GM23248 (cell line): ENCODE data around the gene PPP2R3B. TPM values are rescaled to one million over a fixed set of nuclear protein-coding genes. Genes with fewer than 3 reads are reported as not detected.
"Not testable (repeated sequence)": the region's sequence is repeated elsewhere in the genome, so short reads cannot be mapped to it uniquely, and the experiment has no call there.

Experiments
- DNase-seq: peaks from one replicate; pipeline ENCODE4 v3.0.0-alpha.2; 2015
- H2AFZ ChIP-seq: fragments of 200-600 bp; sonication (generic); 2 replicates; pipeline ENCODE4 v1.6.1; 2016; ENCODE audit warnings: antibody characterized with exemption
- H3F3A ChIP-seq: fragments of 200-600 bp; sonication (generic); 2 replicates; pipeline ENCODE4 v1.6.1; 2016; ENCODE audit warnings: mild to moderate bottlenecking, antibody characterized with exemption, mixed run types; ENCODE audit not compliant: insufficient read depth
- H3K27ac ChIP-seq: fragments of 200-600 bp; sonication (generic); 2 replicates; pipeline ENCODE4 v1.5.1; 2016; ENCODE audit warnings: mild to moderate bottlenecking
- H3K27me3 ChIP-seq: fragments of 200-600 bp; sonication (generic); replicated peaks from 2 replicates; pipeline ENCODE4 v1.6.1; 2016; ENCODE audit warnings: mild to moderate bottlenecking; ENCODE audit not compliant: insufficient read depth
- H3K36me3 ChIP-seq: fragments of 200-600 bp; sonication (generic); 2 replicates; pipeline ENCODE4 v1.6.1; 2016; ENCODE audit warnings: low read depth, mild to moderate bottlenecking
- H3K4me1 ChIP-seq: fragments of 200-600 bp; sonication (generic); 2 replicates; pipeline ENCODE4 v1.6.1; 2016; ENCODE audit warnings: mild to moderate bottlenecking; ENCODE audit not compliant: insufficient read depth
- H3K4me2 ChIP-seq: fragments of 200-600 bp; sonication (generic); one replicate; pipeline ENCODE4 v1.6.1; 2016; ENCODE audit warnings: mild to moderate bottlenecking; ENCODE audit not compliant: unreplicated experiment
- H3K4me3 ChIP-seq: fragments of 200-600 bp; sonication (generic); 2 replicates; pipeline ENCODE4 v1.5.1; 2016; ENCODE audit warnings: mild to moderate bottlenecking
- H3K79me2 ChIP-seq: fragments of 200-600 bp; sonication (generic); 2 replicates; pipeline ENCODE4 v1.6.1; 2016; ENCODE audit warnings: mild to moderate bottlenecking; ENCODE audit not compliant: insufficient read depth
- H3K9ac ChIP-seq: fragments of 200-600 bp; sonication (generic); 2 replicates; pipeline ENCODE4 v1.6.1; 2016; ENCODE audit warnings: mild to moderate bottlenecking
- H3K9me2 ChIP-seq: fragments of 200-600 bp; sonication (generic); 2 replicates; pipeline ENCODE4 v1.6.1; 2016; ENCODE audit warnings: mixed run types, mild to moderate bottlenecking, moderate library complexity; ENCODE audit not compliant: insufficient read depth
- H3K9me3 ChIP-seq: fragments of 200-600 bp; sonication (generic); one replicate; pipeline ENCODE4 v1.6.1; 2017; ENCODE audit warnings: low read depth
- H4K20me1 ChIP-seq: fragments of 200-600 bp; sonication (generic); 2 replicates; pipeline ENCODE4 v1.6.0; 2016; ENCODE audit not compliant: insufficient read depth
- EZH2 ChIP-seq: fragments of 200-600 bp; sonication (generic); IDR thresholded peaks from 2 replicates; pipeline ENCODE4 v1.6.1; 2018; ENCODE audit warnings: antibody characterized with exemption, mild to moderate bottlenecking; ENCODE audit not compliant: insufficient read depth, poor library complexity, severe bottlenecking
- EZH2phosphoT487 ChIP-seq: fragments of 200-600 bp; sonication (generic); IDR thresholded peaks from 2 replicates; pipeline ENCODE4 v1.6.1; 2018; ENCODE audit warnings: antibody characterized with exemption, moderate library complexity, mild to moderate bottlenecking, low read depth; ENCODE audit not compliant: insufficient read depth
- WGBS, 2 experiments: methylation state at CpG; one replicate each; pipeline ENCODE4 v1.1.6; 2015 to 2017; ENCODE audit warnings: low lambda C conversion rate in 2 of 2, low coverage in 1 of 2; ENCODE audit errors: missing lambda C conversion rate in 2 of 2; 5-methylcytosine and 5-hydroxymethylcytosine counted together
- in situ Hi-C: fragments of 300-500 bp; cut with MboI; formaldehyde crosslinking; loops from 2 replicates; pipeline ENCODE4 v1.15.0; 2020
- polyA plus RNA-seq: library from polyadenylated mRNA; unstranded; fragments of >200 nt; fragmentation: Nextera tagmentation; extraction: Ambion mirVana; gene quantifications from 2 replicates; pipeline ENCODE4 v1.2.1, GENCODE V29; 2016
- total RNA-seq: library from RNA; depleted of rRNA; stranded (reverse); fragments of >200 nt; shearing (Covaris generic); gene quantifications from 2 replicates; pipeline ENCODE4 v1.2.3, GENCODE V29; 2014

PPP2R3B gene
- total and polyA plus RNA-seq, 2 experiments from 2014 or later, result 7.4 to 16.6 TPM

GRCh38 chrX:330726-331150, 56.0 kb downstream of the PPP2R3B start:
- TF ChIP-seq EZH2 (no peak), EZH2phosphoT487 (no peak)
- Histone ChIP-seq H3K4me1 (peaks cover 3% of the 10 kb centered on the region), H3K36me3 (no peaks in the 10 kb centered on the region), H3K79me2 (no peaks in the 10 kb centered on the region), H3F3A (no peaks in the 10 kb centered on the region), H2AFZ (no peak overlapping the region), H3K4me3 (no peak overlapping the region), H3K27ac (no peak overlapping the region), H3K9me3 (no peaks in the 10 kb centered on the region), H3K9me2 (no peaks in the 10 kb centered on the region), H3K9ac (no peak overlapping the region), H3K4me2 (no peak overlapping the region), H4K20me1 (no peaks in the 10 kb centered on the region), H3K27me3 (no peaks in the 10 kb centered on the region)
- 23 to 40% methylated on average over 10 to 24 of the region's 28 CpGs for WGBS, 2 experiments
- in situ Hi-C loops, result no loop called here
- no peak for DNase-seq

GRCh38 chrX:330141-330725, 56.5 kb downstream of the PPP2R3B start:
- DNase-seq, H3K4me3 ChIP-seq, H3K4me2 ChIP-seq, H3K9me2 ChIP-seq, H3K27me3 ChIP-seq, H3K4me1 ChIP-seq, H3F3A ChIP-seq, H3K9ac ChIP-seq, in situ Hi-C loops, H4K20me1 ChIP-seq, H3K79me2 ChIP-seq, H3K27ac ChIP-seq, H3K36me3 ChIP-seq, H3K9me3 ChIP-seq, H2AFZ ChIP-seq: not testable (repeated sequence)
- 86 to 87% methylated on average over 11 to 29 of the region's 29 CpGs for WGBS, 2 experiments

- Histone ChIP-seq H3K79me2 (no peaks in the 10 kb centered on the region), H3F3A (no peaks in the 10 kb centered on the region), H3K9me3 (no peaks in the 10 kb centered on the region), H3K4me3 (no peak overlapping the region), H2AFZ (no peak overlapping the region), H3K36me3 (no peaks in the 10 kb centered on the region), H4K20me1 (no peaks in the 10 kb centered on the region), H3K9ac (no peak overlapping the region), H3K4me2 (no peak overlapping the region), H3K4me1 (peaks cover 3% of the 10 kb centered on the region), H3K27ac (no peak overlapping the region), H3K27me3 (no peaks in the 10 kb centered on the region), H3K9me2 (no peaks in the 10 kb centered on the region)
- in situ Hi-C loops, result no loop called here
- TF ChIP-seq EZH2phosphoT487 (no peak), EZH2 (no peak)
- DNase-seq, result no peak
- WGBS, 2 experiments, result 86 to 94% methylated on average over 13 to 21 of the region's 23 CpGs
These were observed 57.3 kb downstream of the PPP2R3B start for GRCh38 chrX:329291-329910.

- Histone ChIP-seq H3K4me2 (no peak overlapping the region), H4K20me1 (no peaks in the 10 kb centered on the region), H3K9me2 (no peaks in the 10 kb centered on the region), H3K27me3 (no peaks in the 10 kb centered on the region), H3F3A (0 out of 2 replicates have a peak, but pooled peaks cover 2% of the 10 kb centered on the region), H2AFZ (no peak overlapping the region), H3K27ac (no peak overlapping the region), H3K4me3 (no peak overlapping the region), H3K79me2 (no peaks in the 10 kb centered on the region), H3K9me3 (no peaks in the 10 kb centered on the region), H3K36me3 (no peaks in the 10 kb centered on the region), H3K9ac (no peak overlapping the region), H3K4me1 (peaks cover 3% of the 10 kb centered on the region)
- TF ChIP-seq EZH2phosphoT487, result no peak
- TF ChIP-seq EZH2, result no peak
- DNase-seq, result no peak
- WGBS, 2 experiments, result 81 to 83% methylated on average over 29 to 33 of the region's 33 CpGs
- in situ Hi-C loops, result no loop called here
These were observed 59.0 kb downstream of the PPP2R3B start for GRCh38 chrX:327660-328126.

- H3K4me3 ChIP-seq, H4K20me1 ChIP-seq, DNase-seq, H3K9ac ChIP-seq, in situ Hi-C loops, H3K79me2 ChIP-seq, H3K9me2 ChIP-seq, H3F3A ChIP-seq, H3K4me2 ChIP-seq, H3K27ac ChIP-seq, H3K27me3 ChIP-seq, H3K36me3 ChIP-seq, H3K4me1 ChIP-seq, H2AFZ ChIP-seq, H3K9me3 ChIP-seq: not testable (repeated sequence)
- 77 to 79% methylated on average over 13 to 14 of the region's 14 CpGs for WGBS, 2 experiments
These were observed 62.0 kb downstream of the PPP2R3B start for GRCh38 chrX:324664-325063.
